Natural killer cell (primary cell): ENCODE measurements around the gene CYP2U1. TPM values are rescaled to one million over a fixed set of nuclear protein-coding genes. Genes with fewer than 3 reads are reported as not detected.

ENCODE experiments used
- ATAC-seq, 3 donors: fragments of 150-1000 bp in 2 of 3; fragments of 200-7000 bp in 1 of 3; cut with Tn5 transposase; 1 replicate in 1 of 3; 2 replicates in 2 of 3; pipeline ENCODE4 v1.10.0; 2021; ENCODE audit warnings: mild to moderate bottlenecking in 2 of 3, moderate library complexity in 2 of 3
- DNase-seq, 2 donors: peaks; one replicate each; pipeline versions ENCODE4 v3.0.0 to v3.0.0-alpha.2; 2013 to 2021; ENCODE audit warnings: mixed read lengths in 1 of 2
- H3K27ac ChIP-seq: one replicate; pipeline ENCODE4 v1.5.1; 2013; ENCODE audit warnings: mild to moderate bottlenecking, low read length
- H3K27me3 ChIP-seq: one replicate; pipeline ENCODE4 v1.6.1; 2013; ENCODE audit warnings: low read length; ENCODE audit not compliant: control insufficient read depth, insufficient read depth
- H3K36me3 ChIP-seq: one replicate; pipeline ENCODE4 v1.6.1; 2013; ENCODE audit warnings: low read length; ENCODE audit not compliant: control insufficient read depth, insufficient read depth
- H3K4me1 ChIP-seq: one replicate; pipeline ENCODE4 v1.6.1; 2013; ENCODE audit warnings: low read length; ENCODE audit not compliant: control insufficient read depth, insufficient read depth
- H3K4me3 ChIP-seq: one replicate; pipeline ENCODE4 v1.5.1; 2013; ENCODE audit warnings: low read length
- H3K9me3 ChIP-seq: one replicate; pipeline ENCODE4 v1.6.1; 2013; ENCODE audit warnings: low read length; ENCODE audit not compliant: control insufficient read depth, insufficient read depth
- H3K27ac Mint-ChIP-seq, 2 donors: one replicate each; pipeline ENCODE4 v1.8.0; 2022; ENCODE audit warnings: mild to moderate bottlenecking in 2 of 2, mixed read lengths in 2 of 2, moderate library complexity in 1 of 2
- H3K27me3 Mint-ChIP-seq, 2 donors: one replicate each; pipeline ENCODE4 v1.8.0; 2022; ENCODE audit warnings: low read depth in 2 of 2, mixed read lengths in 2 of 2
- H3K36me3 Mint-ChIP-seq: one replicate; pipeline ENCODE4 v1.8.0; 2022; ENCODE audit warnings: mixed read lengths
- H3K4me1 Mint-ChIP-seq, 2 donors: one replicate each; pipeline ENCODE4 v1.8.0; 2022; ENCODE audit warnings: mixed read lengths in 2 of 2
- H3K4me3 Mint-ChIP-seq: one replicate; pipeline ENCODE4 v1.8.0; 2022; ENCODE audit warnings: mild to moderate bottlenecking, moderate library complexity, mixed read lengths
- H3K9me3 Mint-ChIP-seq, 2 donors: one replicate each; pipeline ENCODE4 v1.8.0; 2022; ENCODE audit warnings: mixed read lengths in 2 of 2
- WGBS: methylation state at CpG from one replicate; pipeline ENCODE4 v1.1.7; 2013; ENCODE audit warnings: missing lambda C conversion rate; ENCODE audit not compliant: insufficient coverage; 5-methylcytosine and 5-hydroxymethylcytosine counted together
- intact Hi-C: fragments of 100-400 bp; cut with micrococcal nuclease; formaldehyde crosslinking; loops from one replicate; pipeline ENCODE4 v1.14.2; 2022
- total RNA-seq, 4 donors: library from RNA; stranded (reverse); fragments of 120-200 nt in 1 of 4; gene quantifications; one replicate each; pipeline versions ENCODE4 v1.2.3 to v1.2.4, GENCODE V29; 2013 to 2022
- TF ChIP-seq, protein P1 (sequence below): fragments of 200-600 bp; IDR thresholded peaks from one replicate; pipeline ENCODE4 v1.8.0; 2022; ENCODE audit warnings: antibody characterized with exemption

CYP2U1 gene
- total RNA-seq, 3 donors from 2014 or later (not counting 1 experiment from before 2014, with no cell fraction given) = 2.5 to 4.5 (median 3.4) TPM

DNA sequence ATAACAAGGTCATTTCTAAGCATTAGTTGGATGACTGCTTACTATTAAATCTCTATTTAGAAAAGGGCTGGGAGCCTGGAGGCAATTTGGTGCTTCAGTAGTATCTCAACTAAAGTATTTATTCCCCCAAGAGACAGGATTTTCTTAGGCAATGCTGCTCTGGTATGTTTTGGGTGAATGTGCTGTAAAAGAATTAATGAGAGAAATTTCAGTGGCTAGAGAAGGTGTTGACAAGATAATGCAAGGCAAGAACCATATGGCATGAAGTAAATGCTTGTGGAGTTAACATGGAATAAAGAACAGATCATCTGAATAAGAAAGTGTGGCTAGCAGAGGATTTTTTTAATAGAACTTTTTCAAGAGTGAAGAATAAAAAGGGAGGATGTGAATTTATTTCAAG is 3.9 kb downstream of the CYP2U1 start:
- Histone ChIP-seq H3K36me3 (no peaks in the 10 kb centered on the region), H3K9me3 (no peaks in the 10 kb centered on the region), H3K27ac (no peak overlapping the region), H3K4me1 (peaks cover 14% of the 10 kb centered on the region), H3K27me3 (no peaks in the 10 kb centered on the region), H3K4me3 (no peak overlapping the region)
- no peaks in the 10 kb centered on the region for H3K36me3 Mint-ChIP-seq
- H3K4me3 Mint-ChIP-seq = no peak overlapping the region
- TF ChIP-seq, protein P1, sequence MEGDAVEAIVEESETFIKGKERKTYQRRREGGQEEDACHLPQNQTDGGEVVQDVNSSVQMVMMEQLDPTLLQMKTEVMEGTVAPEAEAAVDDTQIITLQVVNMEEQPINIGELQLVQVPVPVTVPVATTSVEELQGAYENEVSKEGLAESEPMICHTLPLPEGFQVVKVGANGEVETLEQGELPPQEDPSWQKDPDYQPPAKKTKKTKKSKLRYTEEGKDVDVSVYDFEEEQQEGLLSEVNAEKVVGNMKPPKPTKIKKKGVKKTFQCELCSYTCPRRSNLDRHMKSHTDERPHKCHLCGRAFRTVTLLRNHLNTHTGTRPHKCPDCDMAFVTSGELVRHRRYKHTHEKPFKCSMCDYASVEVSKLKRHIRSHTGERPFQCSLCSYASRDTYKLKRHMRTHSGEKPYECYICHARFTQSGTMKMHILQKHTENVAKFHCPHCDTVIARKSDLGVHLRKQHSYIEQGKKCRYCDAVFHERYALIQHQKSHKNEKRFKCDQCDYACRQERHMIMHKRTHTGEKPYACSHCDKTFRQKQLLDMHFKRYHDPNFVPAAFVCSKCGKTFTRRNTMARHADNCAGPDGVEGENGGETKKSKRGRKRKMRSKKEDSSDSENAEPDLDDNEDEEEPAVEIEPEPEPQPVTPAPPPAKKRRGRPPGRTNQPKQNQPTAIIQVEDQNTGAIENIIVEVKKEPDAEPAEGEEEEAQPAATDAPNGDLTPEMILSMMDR = no peak
- peaks cover 27 to 30% of the 10 kb centered on the region in 2 donors for H3K4me1 Mint-ChIP-seq
- DNase-seq (no peak), ATAC-seq (no peak)
- intact Hi-C loops = no loop called here
- no peaks in the 10 kb centered on the region for H3K9me3 Mint-ChIP-seq
- H3K27me3 Mint-ChIP-seq = no peaks in the 10 kb centered on the region
- H3K27ac Mint-ChIP-seq = no peak overlapping the region

DNA sequence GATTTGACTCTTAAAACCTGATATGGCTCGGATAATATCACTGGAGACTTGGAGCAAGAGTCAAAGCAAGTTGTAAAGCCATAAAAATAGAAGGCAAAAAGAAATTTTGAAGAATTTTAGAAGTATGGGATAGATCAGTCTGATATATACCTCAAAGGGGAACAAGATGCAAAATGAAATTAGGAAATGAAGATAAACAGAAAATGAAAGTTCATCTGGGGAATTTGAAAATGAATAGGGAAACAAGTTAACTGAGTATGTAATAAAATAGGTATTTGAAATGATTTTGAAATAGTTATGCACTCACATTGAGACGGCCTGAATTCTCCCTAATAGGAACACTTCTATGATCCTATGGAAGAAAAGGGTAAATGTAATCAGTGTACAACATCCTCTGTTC is 5.7 kb downstream of the CYP2U1 start:
- Histone ChIP-seq H3K9me3 (no peaks in the 10 kb centered on the region), H3K36me3 (no peaks in the 10 kb centered on the region), H3K27me3 (no peaks in the 10 kb centered on the region), H3K4me1 (peaks cover 4% of the 10 kb centered on the region), H3K4me3 (no peak overlapping the region), H3K27ac (no peak overlapping the region)
- intact Hi-C loops = no loop called here
- WGBS = 100% methylated on average over 1 of the region's 2 CpGs
- no peaks in the 10 kb centered on the region for H3K9me3 Mint-ChIP-seq
- no peak overlapping the region for H3K4me3 Mint-ChIP-seq
- no peak for DNase-seq
- no peaks in the 10 kb centered on the region for H3K27me3 Mint-ChIP-seq
- peaks cover 17 to 22% of the 10 kb centered on the region in 2 donors for H3K4me1 Mint-ChIP-seq
- no peaks in the 10 kb centered on the region for H3K36me3 Mint-ChIP-seq
- no peak overlapping the region for H3K27ac Mint-ChIP-seq
- no peak for ATAC-seq
- TF ChIP-seq, protein P1 = no peak

DNA sequence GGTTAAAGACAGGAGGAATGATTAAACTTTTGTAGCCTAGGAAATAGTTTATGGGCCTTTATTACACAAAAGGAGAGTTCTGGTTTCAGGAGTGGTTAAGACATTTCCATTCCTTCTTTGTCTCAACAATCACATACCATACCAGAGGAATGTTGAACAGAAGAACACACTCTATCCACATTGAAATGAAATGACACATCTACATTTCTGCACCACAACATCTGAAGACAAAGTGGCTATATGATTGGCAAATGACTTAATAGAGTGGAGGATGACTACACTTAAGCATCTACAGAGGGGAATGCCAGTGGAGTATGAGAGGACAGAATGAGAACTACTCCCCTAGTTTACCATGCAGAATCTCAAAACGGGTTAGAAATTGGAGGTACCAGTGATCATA is 8.0 kb downstream of the CYP2U1 start:
- TF ChIP-seq, protein P1 = no peak
- ATAC-seq (no peak), DNase-seq (no peak)
- Histone ChIP-seq H3K4me3 (no peak overlapping the region), H3K27ac (no peak overlapping the region), H3K27me3 (no peaks in the 10 kb centered on the region), H3K4me1 (no peaks in the 10 kb centered on the region), H3K36me3 (no peaks in the 10 kb centered on the region), H3K9me3 (no peaks in the 10 kb centered on the region)
- intact Hi-C loops = no loop called here
- Mint-ChIP-seq H3K36me3 (no peaks in the 10 kb centered on the region), H3K27ac (no peak overlapping the region), H3K4me3 (no peak overlapping the region), H3K4me1 (peaks cover 5% of the 10 kb centered on the region in 2 donors), H3K27me3 (no peaks in the 10 kb centered on the region), H3K9me3 (no peaks in the 10 kb centered on the region)
- no CpG with 5 or more reads among the region's 1 CpG for WGBS

DNA sequence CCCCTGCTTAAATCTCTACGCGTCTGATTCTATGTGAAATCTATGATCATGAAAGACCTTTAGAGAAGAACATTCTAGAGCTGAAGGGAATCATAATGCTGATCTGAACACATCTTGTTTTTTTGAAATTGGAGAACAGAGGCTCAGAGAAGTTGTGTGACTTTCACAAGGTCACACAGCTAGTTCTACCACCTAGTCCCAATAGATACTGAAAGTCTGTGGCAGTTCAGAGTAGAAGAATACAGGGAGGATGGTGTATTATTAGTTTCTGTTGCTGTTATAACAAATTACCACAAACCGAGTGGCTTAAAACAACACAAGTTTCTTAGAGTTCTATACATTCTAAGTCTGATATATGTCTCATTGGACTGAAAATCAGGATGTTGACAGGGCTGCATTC is 14.5 kb downstream of the CYP2U1 start:
- DNase-seq (no peak), ATAC-seq (no peak)
- Histone ChIP-seq H3K4me1 (no peaks in the 10 kb centered on the region), H3K9me3 (no peaks in the 10 kb centered on the region), H3K27ac (no peak overlapping the region), H3K4me3 (no peak overlapping the region), H3K27me3 (no peaks in the 10 kb centered on the region), H3K36me3 (peaks cover 7% of the 10 kb centered on the region)
- H3K4me3 Mint-ChIP-seq = no peak overlapping the region
- peaks cover 8% of the 10 kb centered on the region for H3K36me3 Mint-ChIP-seq
- no peak overlapping the region for H3K27ac Mint-ChIP-seq
- TF ChIP-seq, protein P1 = no peak
- H3K4me1 Mint-ChIP-seq = no peaks in the 10 kb centered on the region
- no peaks in the 10 kb centered on the region for H3K27me3 Mint-ChIP-seq
- WGBS = 95% methylated on average over 3 of the region's 3 CpGs
- H3K9me3 Mint-ChIP-seq = no peaks in the 10 kb centered on the region
- intact Hi-C loops = no loop called here
